ENCODE measurements around the gene CX3CL1.

- TF ChIP-seq EZH2 (IDR thresholded peaks at IDR 0.05; ENCODE audit: borderline replicate concordance, insufficient read depth, low read length, poor library complexity, severe bottlenecking) (no peak), RAD21 (conservative IDR thresholded peaks at IDR 0.05) (no peak)
These were observed 24.5 kb downstream of the CX3CL1 start for GRCh38 chr16:57396786-57397185.

All from neural cell (in vitro differentiated cells).